Panc1 (cell line): ENCODE results near the gene PEX16. TPM values are rescaled to one million over a fixed set of nuclear protein-coding genes. Genes with fewer than 3 reads are reported as not detected.

Source experiments
- ATAC-seq: fragments of 200-7000 bp; cut with Tn5 transposase; 2 replicates; pipeline ENCODE4 v1.9.1; 2020; ENCODE audit warnings: mild to moderate bottlenecking, moderate library complexity
- BruUV-seq: library from RNA; stranded (reverse); fragments of 400-500 nt; replicated peaks from 2 replicates; lab custom pipeline; 2021; lab: Mats Ljungman, UMichigan
- CTCF ChIA-PET: fragments of 300-600 bp; sonication (Branson Sonifier 250); formaldehyde crosslinking; loops from one replicate; lab custom pipeline; 2022; ENCODE audit warnings: antibody characterized with exemption; lab: Charles Lee
- POLR2A ChIA-PET: fragments of 300-600 bp; sonication (Branson Sonifier 250); formaldehyde crosslinking; loops from one replicate; lab custom pipeline; 2022; ENCODE audit warnings: antibody characterized with exemption; lab: Charles Lee
- DNase-seq: peaks from one replicate; pipeline ENCODE4 v3.0.0-alpha.2; 2010; ENCODE audit warnings: low read depth, low spot score
- H3K27ac ChIP-seq: 2 replicates; pipeline ENCODE4 v1.5.1; 2011; ENCODE audit warnings: mild to moderate bottlenecking, low read length, inconsistent platforms
- H3K27me3 ChIP-seq: fragments of 200-500 bp; sonication (Bioruptor generic); 2 replicates; pipeline ENCODE4 v1.6.0; 2014; ENCODE audit warnings: low read length, inconsistent platforms; ENCODE audit not compliant: control insufficient read depth, insufficient read depth
- H3K36me3 ChIP-seq: fragments of 200-500 bp; sonication (Bioruptor generic); 2 replicates; pipeline ENCODE4 v1.5.1; 2014; ENCODE audit warnings: inconsistent platforms, mild to moderate bottlenecking, low read length, moderate library complexity; ENCODE audit not compliant: control insufficient read depth, insufficient read depth
- H3K4me1 ChIP-seq: 2 replicates; pipeline ENCODE4 v1.5.1; 2011; ENCODE audit warnings: inconsistent platforms, mild to moderate bottlenecking, low read length, moderate library complexity; ENCODE audit not compliant: control insufficient read depth, insufficient read depth
- H3K4me3 ChIP-seq, 2 experiments: 2 replicates each; pipeline ENCODE4 v1.5.1; 2011 to 2012; ENCODE audit warnings: low read depth in 2 of 2, low read length in 2 of 2, mild to moderate bottlenecking in 2 of 2, inconsistent platforms in 1 of 2, moderate library complexity in 1 of 2
- H3K9me3 ChIP-seq: fragments of 200-500 bp; sonication (Bioruptor generic); 2 replicates; pipeline ENCODE4 v1.5.1; 2014; ENCODE audit warnings: low read depth, mild to moderate bottlenecking, inconsistent platforms, low read length, moderate library complexity; ENCODE audit not compliant: control insufficient read depth, insufficient read depth
- POLR2AphosphoS5 ChIP-seq: IDR thresholded peaks from 2 replicates; pipeline ENCODE4 v1.6.1; 2012; ENCODE audit warnings: mild to moderate bottlenecking, low read depth, low read length, moderate library complexity
- REST ChIP-seq, 2 experiments: IDR thresholded peaks; 2 replicates each; pipeline ENCODE4 v1.6.1; 2011 to 2012; ENCODE audit warnings: low read depth in 2 of 2, control low read depth in 1 of 2, low read length in 1 of 2, mild to moderate bottlenecking in 1 of 2, moderate library complexity in 1 of 2; ENCODE audit not compliant: insufficient read depth in 1 of 2
- SIN3A ChIP-seq: IDR thresholded peaks from 2 replicates; pipeline ENCODE4 v1.6.1; 2012; ENCODE audit warnings: low read depth, mild to moderate bottlenecking, low read length, moderate library complexity, borderline replicate concordance; ENCODE audit not compliant: insufficient read depth
- TCF7L2 ChIP-seq: IDR thresholded peaks from 2 replicates; pipeline ENCODE4 v1.6.1; 2011; ENCODE audit warnings: mild to moderate bottlenecking, low read depth, low read length, inconsistent platforms
- in situ Hi-C: cut with HindIII; loops from 2 replicates; pipeline ENCODE4 v1.10.0; 2016; ENCODE audit warnings: low sequenced_read_pairs, low pct_unique_long_range_greater_than_20kb
- intact Hi-C: fragments of 100-400 bp; cut with micrococcal nuclease; formaldehyde crosslinking; loops from one replicate; pipeline ENCODE4 v1.10.0; 2022; ENCODE audit not compliant: unreplicated experiment
- total RNA-seq: library from RNA; stranded (reverse); gene quantifications from one replicate; pipeline ENCODE4 v1.2.1, GENCODE V29; 2021; ENCODE audit not compliant: unreplicated experiment
- TF ChIP-seq, protein P1 (sequence below): fragments of 450-650 bp; IDR thresholded peaks from 2 replicates; pipeline ENCODE4 v1.5.1; 2017; ENCODE audit warnings: mild to moderate bottlenecking

PEX16 gene
- total RNA-seq, 1 experiment from 2014 or later: 37.5 TPM

DNA sequence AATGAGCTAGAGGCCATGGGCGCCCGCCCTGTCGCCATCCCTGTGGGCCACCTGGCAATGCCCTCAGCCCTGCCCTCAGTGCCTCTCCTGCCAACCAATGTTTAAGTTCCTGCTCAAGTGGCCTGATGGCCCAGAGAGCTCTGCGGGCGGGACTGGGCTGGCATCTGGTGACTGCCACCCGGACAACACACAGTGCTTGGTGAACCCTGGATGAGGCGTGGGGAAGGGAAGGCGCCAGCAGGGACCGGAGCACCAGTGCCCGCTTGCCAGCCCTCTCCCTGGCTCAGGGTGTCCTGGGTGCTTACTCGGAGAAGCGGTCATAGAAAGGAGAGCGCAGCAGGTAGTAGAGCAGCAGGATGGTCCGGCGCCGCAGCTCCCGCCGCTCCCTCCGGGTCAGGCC is 4.2 kb downstream of the PEX16 start:
- in situ Hi-C loops (no loop called here), intact Hi-C loops (no loop called here)
- peaks cover 6% of the 10 kb centered on the region; the same call in 1 of the 2 replicates for H3K4me1 ChIP-seq
- H3K4me3 ChIP-seq: no peak overlapping the region
- TF ChIP-seq REST (IDR thresholded peaks at IDR 0.05; ENCODE audit: insufficient read depth in 1 of 2, low read depth in 2 of 2, low read length in 1 of 2) (no peak), SIN3A (no peak), POLR2AphosphoS5 (no peak), TCF7L2 (no peak)
- TF ChIP-seq, protein P1, sequence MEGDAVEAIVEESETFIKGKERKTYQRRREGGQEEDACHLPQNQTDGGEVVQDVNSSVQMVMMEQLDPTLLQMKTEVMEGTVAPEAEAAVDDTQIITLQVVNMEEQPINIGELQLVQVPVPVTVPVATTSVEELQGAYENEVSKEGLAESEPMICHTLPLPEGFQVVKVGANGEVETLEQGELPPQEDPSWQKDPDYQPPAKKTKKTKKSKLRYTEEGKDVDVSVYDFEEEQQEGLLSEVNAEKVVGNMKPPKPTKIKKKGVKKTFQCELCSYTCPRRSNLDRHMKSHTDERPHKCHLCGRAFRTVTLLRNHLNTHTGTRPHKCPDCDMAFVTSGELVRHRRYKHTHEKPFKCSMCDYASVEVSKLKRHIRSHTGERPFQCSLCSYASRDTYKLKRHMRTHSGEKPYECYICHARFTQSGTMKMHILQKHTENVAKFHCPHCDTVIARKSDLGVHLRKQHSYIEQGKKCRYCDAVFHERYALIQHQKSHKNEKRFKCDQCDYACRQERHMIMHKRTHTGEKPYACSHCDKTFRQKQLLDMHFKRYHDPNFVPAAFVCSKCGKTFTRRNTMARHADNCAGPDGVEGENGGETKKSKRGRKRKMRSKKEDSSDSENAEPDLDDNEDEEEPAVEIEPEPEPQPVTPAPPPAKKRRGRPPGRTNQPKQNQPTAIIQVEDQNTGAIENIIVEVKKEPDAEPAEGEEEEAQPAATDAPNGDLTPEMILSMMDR: no peak
- peaks cover 9% of the 10 kb centered on the region for H3K36me3 ChIP-seq
- DNase-seq (no peak), ATAC-seq (no peak)
- ChIA-PET CTCF (no interaction called here), POLR2A (no interaction called here)
- BruUV-seq: no TSS peak
- no peaks in the 10 kb centered on the region for H3K27me3 ChIP-seq
- H3K27ac ChIP-seq: no peak overlapping the region
- no peaks in the 10 kb centered on the region for H3K9me3 ChIP-seq

DNA sequence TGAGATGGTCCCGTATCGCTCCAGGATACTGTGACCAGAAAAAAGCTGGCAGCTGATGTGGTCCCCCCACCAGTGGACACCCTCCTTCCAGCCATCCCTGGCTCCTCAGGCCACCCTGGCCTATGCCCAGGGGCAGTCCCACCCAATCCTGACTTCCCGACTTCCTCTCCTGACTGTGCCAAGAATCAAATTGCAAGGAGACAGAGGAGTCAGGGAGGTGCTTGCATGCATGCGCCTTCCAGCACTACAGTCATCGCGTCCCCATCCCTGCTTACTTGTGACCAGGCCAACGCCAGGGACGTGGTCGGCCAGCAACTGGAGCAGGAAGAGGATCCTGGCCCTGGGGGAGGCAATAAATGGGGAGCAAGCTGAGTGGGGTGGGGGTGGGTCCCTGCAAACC is 7.1 kb downstream of the PEX16 start:
- DNase-seq (no peak), ATAC-seq (no peak)
- Histone ChIP-seq H3K27ac (no peak overlapping the region), H3K4me3 (no peak overlapping the region), H3K27me3 (no peaks in the 10 kb centered on the region), H3K4me1 (no peaks in the 10 kb centered on the region), H3K9me3 (no peaks in the 10 kb centered on the region), H3K36me3 (no peaks in the 10 kb centered on the region; the same call in none of the 2 replicates)
- intact Hi-C loops: no loop called here
- POLR2A ChIA-PET: no interaction called here
- no peak for TF ChIP-seq SIN3A
- CTCF ChIA-PET: no interaction called here
- BruUV-seq: no TSS peak
- in situ Hi-C loops: no loop called here

DNA sequence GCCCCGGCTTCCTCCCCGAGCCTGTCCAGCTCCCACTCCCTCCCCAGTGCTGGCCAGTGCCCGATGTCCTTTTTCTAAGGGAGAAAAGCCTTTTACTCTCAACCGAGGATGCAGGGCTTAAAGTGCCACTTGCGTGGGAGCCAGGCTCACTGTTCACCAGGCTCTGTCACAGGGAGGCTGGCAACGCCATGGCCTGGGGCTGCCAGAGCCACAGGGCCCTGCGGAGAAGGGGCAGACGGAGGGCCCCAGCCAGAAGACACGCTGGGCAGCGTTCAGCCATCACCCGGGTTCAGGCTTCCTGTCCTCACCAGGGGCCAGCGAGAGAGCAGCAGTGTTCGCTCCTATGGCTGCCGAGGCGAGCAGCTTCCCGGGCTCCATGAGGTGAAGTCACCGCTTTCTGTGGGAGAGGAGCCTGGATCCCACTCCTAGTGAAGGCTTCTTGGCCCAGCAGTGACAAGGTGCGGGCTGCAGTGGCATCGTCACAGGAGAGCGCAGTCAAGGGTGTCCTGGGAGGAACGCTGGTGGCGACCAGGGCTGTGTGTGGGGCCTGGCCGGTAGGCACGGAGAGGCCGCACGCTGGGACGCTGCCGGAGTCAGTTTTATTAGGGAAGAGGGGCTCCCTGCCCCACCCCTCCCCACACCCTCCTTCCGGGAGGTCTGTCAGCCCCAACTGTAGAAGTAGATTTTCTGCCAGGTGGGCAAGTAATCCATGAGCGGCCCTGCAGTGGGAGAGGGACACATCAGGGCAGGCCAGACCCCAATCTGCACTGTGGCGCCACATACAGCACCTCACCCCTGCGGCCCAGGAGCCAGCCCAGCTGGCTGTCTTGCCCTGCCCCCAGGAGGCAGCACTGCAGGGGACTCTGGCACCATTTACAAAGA is 7.8 kb downstream of the PEX16 start:
- ChIA-PET POLR2A (no interaction called here), CTCF (no interaction called here)
- Histone ChIP-seq H3K27ac (no peak overlapping the region), H3K4me1 (no peaks in the 10 kb centered on the region), H3K9me3 (no peaks in the 10 kb centered on the region), H3K36me3 (no peaks in the 10 kb centered on the region; the same call in 1 of the 2 replicates), H3K4me3 (no peak overlapping the region), H3K27me3 (no peaks in the 10 kb centered on the region)
- no peak for DNase-seq
- intact Hi-C loops (no loop called here), in situ Hi-C loops (no loop called here)
- no peak for ATAC-seq
- TF ChIP-seq SIN3A (no peak), REST (IDR thresholded peaks at IDR 0.05; ENCODE audit: insufficient read depth in 1 of 2, low read depth in 2 of 2, low read length in 1 of 2) (no peak), POLR2AphosphoS5 (no peak)
- TF ChIP-seq, protein P1: no peak
- BruUV-seq: no TSS peak
